NCI-H345 treated with DMSO at 0.1 percent for 48 hours (cell line): ENCODE data around the gene PIWIL1.

Experiments
- DNase-seq: peaks from one replicate; lab custom pipeline; 2025; ENCODE audit not compliant: unreplicated experiment; lab: John Stamatoyannopoulos, UW

The PIWIL1 gene

DNA sequence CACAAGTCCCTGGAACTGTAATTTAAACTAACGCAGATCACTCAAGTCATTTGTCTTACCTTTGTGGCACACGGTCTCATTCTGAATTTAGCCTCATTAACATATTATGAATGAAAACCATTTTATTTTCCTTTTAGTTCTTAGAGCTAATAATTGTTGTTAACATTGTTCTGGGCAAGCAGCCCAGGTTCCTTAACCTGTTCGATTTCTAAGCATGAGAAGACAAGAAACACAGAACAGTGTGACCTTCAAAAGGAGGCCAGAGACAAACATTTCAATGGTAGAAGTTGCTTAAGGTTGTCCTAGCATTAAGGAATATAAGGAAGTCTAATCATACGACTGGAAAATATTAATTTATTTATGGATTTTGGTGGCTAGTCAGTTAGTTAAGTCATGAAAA, 35.2 kb downstream of the PIWIL1 start:
- no peak for DNase-seq

GRCh38 chr12:130374083-130374482, 36.4 kb downstream of the PIWIL1 start:
- no peak for DNase-seq

DNA sequence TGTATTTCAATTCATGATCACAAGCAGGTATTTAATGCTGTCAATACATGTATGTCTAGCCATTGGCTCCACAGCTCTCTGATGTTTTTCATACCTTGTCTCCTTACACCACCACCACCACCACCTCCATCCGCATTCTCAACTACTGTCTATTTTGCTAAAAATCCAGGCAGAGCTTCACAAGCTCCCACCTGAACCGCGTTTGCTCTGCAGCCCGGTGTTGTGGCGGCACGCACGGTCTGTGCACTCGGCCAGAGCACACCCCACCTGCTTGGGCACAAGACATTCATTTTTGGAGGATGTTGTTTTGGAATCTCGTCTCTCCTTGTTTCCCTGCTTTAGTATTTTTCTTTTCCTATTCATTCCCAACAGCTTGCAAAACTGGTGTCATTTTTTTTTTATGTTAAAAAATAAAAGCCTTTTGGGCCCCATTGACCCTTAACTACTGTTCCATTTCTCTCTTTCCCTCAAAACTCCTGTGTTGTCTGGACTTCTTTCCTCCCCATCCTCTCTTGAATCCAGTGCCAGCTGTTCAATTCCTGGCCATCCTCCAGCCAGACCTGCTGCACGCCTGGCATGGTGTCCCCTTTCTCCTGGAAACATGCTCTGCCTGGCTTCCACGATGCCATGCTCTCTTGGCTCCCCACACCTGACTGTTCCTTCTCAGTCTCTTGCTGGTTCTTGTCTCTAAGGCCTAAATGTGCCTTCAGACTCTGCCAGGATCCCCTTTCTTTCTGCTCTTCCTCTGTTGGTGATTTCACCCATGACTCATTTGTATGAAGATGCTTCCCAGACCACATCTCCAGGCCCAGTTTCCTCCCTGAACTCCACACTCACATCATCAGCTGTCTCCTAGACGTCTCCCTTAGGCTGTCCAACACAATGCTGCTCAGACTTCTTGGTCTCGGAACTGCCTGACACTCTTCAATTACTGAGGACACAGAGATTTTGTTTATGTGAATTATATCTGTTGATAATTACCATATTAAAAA, 37.9 kb downstream of the PIWIL1 start:
- DNase-seq = no peak

DNA sequence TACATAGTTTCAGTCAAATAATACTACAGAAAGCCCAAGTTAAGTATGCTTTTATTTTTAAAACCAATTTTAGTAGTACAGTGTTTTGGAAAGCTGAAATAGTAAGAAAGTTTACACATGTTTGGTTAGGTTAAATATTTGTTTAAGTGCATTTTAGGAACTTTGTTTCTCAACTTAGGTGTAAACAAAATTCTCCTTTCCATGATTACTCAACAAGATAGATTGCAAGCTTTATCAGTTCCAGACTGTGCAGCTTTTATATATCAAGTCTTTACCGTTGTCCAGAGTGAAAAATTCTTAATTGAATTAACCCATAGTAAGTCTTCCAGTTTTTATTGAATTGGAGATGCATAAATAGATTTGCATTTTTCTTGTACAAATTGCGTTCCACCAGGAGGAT, 45.1 kb downstream of the PIWIL1 start:
- no peak for DNase-seq

DNA sequence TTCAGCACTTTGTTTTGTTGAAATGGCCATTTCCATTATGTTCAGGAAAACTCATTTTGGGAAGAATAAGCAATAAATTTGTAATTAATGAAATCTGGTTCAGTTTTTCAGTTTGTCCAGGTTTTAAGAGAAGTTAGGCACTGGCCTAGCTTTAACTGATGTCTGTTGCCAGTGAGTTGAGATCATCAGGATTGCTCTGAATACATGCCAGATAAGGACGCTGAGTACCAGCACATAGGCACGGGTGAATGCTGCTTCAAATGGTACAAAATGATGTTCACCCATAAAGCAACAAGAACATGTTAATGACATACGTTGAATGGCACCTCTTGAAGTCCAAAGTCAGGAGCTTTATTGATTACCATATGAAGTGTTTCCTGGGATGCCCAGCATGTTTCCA, 46.5 kb downstream of the PIWIL1 start:
- no peak for DNase-seq

- DNase-seq = no peak
Observed at GRCh38 chr12:130385193-130385592, 47.5 kb downstream of the PIWIL1 start.

GRCh38 chr12:130391186-130391585, 53.5 kb downstream of the PIWIL1 start:
- no peak for DNase-seq

DNA sequence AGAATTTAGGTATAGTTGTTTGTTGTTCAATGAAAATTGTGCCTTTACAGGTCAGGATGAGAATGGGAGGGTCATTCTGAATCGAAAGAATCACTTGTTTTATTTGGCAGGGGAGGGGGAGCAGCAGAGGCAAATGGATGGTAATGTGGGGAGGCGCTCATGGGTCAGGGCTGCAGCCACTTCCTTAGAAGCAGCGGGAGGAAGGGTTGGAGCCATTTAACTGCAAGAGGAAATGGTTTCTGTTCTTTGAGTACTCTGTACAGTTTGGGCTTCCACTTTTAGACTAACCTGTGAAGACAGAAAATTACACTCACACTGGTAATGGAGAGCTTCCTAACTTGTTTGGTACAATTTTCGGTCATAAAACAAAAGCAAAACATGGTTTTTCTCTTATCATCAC, 57.2 kb downstream of the PIWIL1 start:
- no peak for DNase-seq

DNA sequence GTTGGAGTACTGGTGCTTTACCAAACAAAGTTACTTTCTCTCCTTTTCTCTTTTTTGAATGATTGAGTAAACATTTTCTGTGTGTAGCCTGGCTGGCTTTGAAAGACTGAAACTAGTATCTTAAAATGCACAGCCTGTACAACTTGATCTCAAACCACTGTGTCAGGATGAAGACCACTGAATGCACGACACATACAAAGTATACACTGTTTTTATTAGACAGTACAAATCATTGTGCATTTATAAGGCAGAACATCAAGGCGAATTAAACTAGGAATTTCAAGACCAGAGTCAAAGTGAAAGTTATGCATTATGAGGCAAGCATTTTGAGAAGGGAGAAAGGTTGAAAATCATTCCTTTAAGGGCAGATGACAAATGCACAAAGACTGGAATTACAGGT, 59.0 kb downstream of the PIWIL1 start:
- no peak for DNase-seq

GRCh38 chr12:130398100-130398848, 60.6 kb downstream of the PIWIL1 start:
- no peak for DNase-seq

DNA sequence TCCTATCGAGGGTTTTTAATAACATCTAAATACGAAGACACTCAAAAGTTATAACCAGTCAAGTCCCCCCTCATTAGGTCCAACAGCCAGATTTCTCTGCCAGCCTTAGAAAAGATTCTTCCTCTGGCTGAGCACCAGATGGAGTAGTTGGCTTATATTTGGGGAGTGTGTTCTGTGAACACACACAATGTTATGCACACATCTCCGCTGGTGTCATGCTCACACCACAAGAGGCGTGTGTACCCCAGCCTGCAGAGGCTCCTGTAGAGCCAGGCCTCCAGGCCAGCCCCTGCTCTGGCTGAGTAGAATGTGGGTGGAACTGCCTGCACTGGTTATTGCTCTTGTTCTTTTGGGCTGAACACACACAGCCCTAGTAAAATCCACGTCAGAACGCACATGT, 64.0 kb downstream of the PIWIL1 start:
- no peak for DNase-seq

- DNase-seq = no peak
Observed at GRCh38 chr12:130405332-130405731, 67.6 kb downstream of the PIWIL1 start.

DNA sequence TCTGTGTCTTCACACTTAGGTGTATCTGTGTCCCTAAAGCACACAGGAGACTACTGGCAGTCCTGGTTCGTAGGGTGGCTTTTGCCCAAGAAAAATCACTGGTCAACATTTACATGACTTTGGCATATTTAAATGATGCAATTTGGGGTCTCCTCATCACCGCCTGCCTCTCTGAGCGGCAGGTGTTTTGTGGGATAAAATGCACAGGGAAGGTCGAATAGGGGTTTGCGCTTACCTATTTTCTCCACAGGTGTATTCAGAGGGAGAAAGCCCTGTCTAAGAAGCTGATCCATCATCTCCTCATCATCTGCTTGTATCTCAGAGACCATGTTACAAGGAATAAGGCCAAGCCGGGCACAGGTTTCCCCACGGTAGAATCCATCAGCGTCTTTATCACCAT, 74.7 kb downstream of the PIWIL1 start:
- DNase-seq = no peak

GRCh38 chr12:130413909-130414308, 76.2 kb downstream of the PIWIL1 start:
- no peak for DNase-seq

DNA sequence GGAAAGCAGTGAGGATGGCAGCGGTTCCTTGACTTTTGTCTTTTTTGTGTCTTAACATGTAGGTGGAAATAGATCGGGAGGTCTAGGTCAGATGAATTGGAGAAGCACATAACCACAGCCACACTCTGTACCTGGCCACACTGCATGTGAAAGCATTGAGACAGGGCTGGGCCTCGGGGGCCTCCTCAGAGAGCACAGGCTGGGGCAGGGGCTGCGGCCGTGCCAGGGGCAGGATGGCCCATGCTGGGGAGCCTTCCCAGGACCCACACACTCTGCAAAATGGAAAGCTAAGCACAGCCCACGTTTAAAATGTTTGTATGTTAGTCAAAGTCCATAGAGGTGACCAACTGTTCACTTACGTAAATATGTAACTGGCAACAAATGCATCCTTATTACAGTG, 76.7 kb downstream of the PIWIL1 start:
- no peak for DNase-seq

DNA sequence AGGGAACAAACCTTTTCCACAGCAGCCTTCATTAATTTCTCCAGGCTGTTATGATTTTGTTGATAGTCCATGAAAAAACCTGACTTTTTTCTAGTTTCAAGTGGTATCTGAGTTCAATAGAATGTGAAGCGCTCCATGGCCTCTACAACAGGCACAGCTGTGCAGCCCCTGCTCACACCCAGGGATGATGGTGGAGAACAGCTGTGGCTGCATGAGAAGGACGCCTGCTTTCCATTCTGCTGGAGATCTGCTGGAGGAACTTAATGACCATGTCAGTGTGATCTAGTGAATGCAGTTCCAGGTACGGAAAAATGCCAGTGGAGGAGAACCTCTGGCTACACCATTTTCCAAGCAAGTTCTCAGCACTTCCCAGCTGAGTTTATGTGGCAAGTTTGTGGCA, 80.6 kb downstream of the PIWIL1 start:
- DNase-seq = no peak

- no peak for DNase-seq
Observed at GRCh38 chr12:130419116-130419515, 81.4 kb downstream of the PIWIL1 start.

- DNase-seq = no peak
Observed at GRCh38 chr12:130420071-130420470, 82.4 kb downstream of the PIWIL1 start.

DNA sequence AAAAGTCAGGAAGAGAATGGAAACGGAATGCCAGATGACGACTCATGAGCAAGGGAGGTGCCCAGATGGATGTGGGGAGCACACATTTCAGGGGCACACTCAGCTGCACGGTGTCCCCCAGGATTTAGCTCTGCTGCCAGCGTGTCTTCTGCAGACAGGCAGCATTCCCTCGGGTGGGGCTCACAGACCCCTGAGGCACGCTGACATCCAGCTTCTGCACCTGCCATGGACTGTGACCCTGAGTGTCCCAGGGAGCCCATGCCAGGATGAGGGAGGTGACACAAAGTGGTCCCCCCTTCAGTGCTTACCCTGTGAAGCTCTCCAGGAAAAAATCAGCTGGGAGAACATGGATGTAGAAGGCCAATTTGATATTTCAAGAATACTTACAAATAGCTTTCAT, 84.2 kb downstream of the PIWIL1 start:
- DNase-seq = no peak
